GM19468 (cell line): ENCODE measurements around the gene FAM149A.

ENCODE experiments used
- ATAC-seq: cut with Tn5 transposase; IDR thresholded peaks from one replicate; pipeline ENCODE4 v1.9.1; 2021; ENCODE audit warnings: mild to moderate bottlenecking, moderate library complexity, moderate number of reproducible peaks; ENCODE audit not compliant: unreplicated experiment; ENCODE audit errors: extremely low read depth

FAM149A gene

GRCh38 chr4:186104890-186105646, 564 bp downstream of the FAM149A start:
- peak; percentile 9 for ATAC-seq

- ATAC-seq: no peak
Measured at GRCh38 chr4:186105647-186106321, 1.3 kb downstream of the FAM149A start.

GRCh38 chr4:186107947-186108346, 3.4 kb downstream of the FAM149A start:
- no peak for ATAC-seq

GRCh38 chr4:186108391-186108790, 3.9 kb downstream of the FAM149A start:
- no peak for ATAC-seq

- ATAC-seq: no peak
Measured at GRCh38 chr4:186109245-186109644, 4.7 kb downstream of the FAM149A start.

- no peak for ATAC-seq
Measured at GRCh38 chr4:186116697-186117096, 12.2 kb downstream of the FAM149A start.

- no peak for ATAC-seq
Measured at GRCh38 chr4:186118582-186118981, 14.1 kb downstream of the FAM149A start.

GRCh38 chr4:186121057-186121456, 16.6 kb downstream of the FAM149A start:
- ATAC-seq: no peak

- no peak for ATAC-seq
Measured at GRCh38 chr4:186128842-186129241, 24.3 kb downstream of the FAM149A start.

- ATAC-seq: no peak
Measured at GRCh38 chr4:186131935-186132334, 27.4 kb downstream of the FAM149A start.

- ATAC-seq: no peak
Measured at GRCh38 chr4:186132577-186133242, 28.2 kb downstream of the FAM149A start.

- peak; percentile 97 for ATAC-seq
Measured at GRCh38 chr4:186134257-186134656, 29.8 kb downstream of the FAM149A start.

- ATAC-seq: no peak
Measured at GRCh38 chr4:186134861-186135260, 30.4 kb downstream of the FAM149A start.

- ATAC-seq: peak; percentile 21
Measured at GRCh38 chr4:186137196-186137794, 32.8 kb downstream of the FAM149A start.

GRCh38 chr4:186144198-186144945, 39.9 kb downstream of the FAM149A start:
- ATAC-seq: peak; percentile 34

- peak; percentile 14 for ATAC-seq
Measured at GRCh38 chr4:186144946-186145569, 40.6 kb downstream of the FAM149A start.

GRCh38 chr4:186146458-186146857, 42.0 kb downstream of the FAM149A start:
- ATAC-seq: no peak

GRCh38 chr4:186148336-186148975, 44.0 kb downstream of the FAM149A start:
- no peak for ATAC-seq

GRCh38 chr4:186149872-186150271, 45.4 kb downstream of the FAM149A start:
- no peak for ATAC-seq
